Keratinocyte (primary cell): ENCODE data around the gene OSBPL5. TPM values are rescaled to one million over a fixed set of nuclear protein-coding genes. Genes with fewer than 3 reads are reported as not detected.

ENCODE experiments used
- DNase-seq: peaks from one replicate; pipeline ENCODE4 v3.0.0-alpha.2; 2011; ENCODE audit warnings: low read depth, missing footprints, low spot score
- FAIRE-seq: peaks from 2 replicates; lab custom pipeline; 2011; peaks lifted over from hg19 to GRCh38; lab: Jason Lieb, UNC
- H2AFZ ChIP-seq: 2 replicates; pipeline ENCODE4 v1.6.0; 2012; ENCODE audit warnings: low read length, control low read depth, inconsistent platforms; ENCODE audit not compliant: control insufficient read depth
- H3K27ac ChIP-seq: 2 replicates; pipeline ENCODE4 v1.5.1; 2011; ENCODE audit warnings: low read length; ENCODE audit not compliant: control insufficient read depth, insufficient read depth
- H3K27me3 ChIP-seq: 3 replicates; pipeline ENCODE4 v1.6.0; 2011; ENCODE audit warnings: low read length; ENCODE audit not compliant: control insufficient read depth, insufficient read depth; ENCODE audit errors: extremely low read depth
- H3K36me3 ChIP-seq, 2 experiments: 2 replicates in 1 of 2; 3 replicates in 1 of 2; pipeline ENCODE4 v1.5.1; 2011; ENCODE audit warnings: low read length in 2 of 2, mild to moderate bottlenecking in 1 of 2; ENCODE audit not compliant: control insufficient read depth in 2 of 2, insufficient read depth in 2 of 2; ENCODE audit errors: extremely low read depth in 1 of 2
- H3K4me1 ChIP-seq: 3 replicates; pipeline ENCODE4 v1.5.1; 2011; ENCODE audit warnings: low read length; ENCODE audit not compliant: control insufficient read depth, insufficient read depth; ENCODE audit errors: extremely low read depth
- H3K4me2 ChIP-seq: 3 replicates; pipeline ENCODE4 v1.6.0; 2011; ENCODE audit warnings: low read depth, low read length; ENCODE audit not compliant: control insufficient read depth, insufficient read depth; ENCODE audit errors: extremely low read depth
- H3K4me3 ChIP-seq, 3 experiments: fragments of 200-600 bp in 1 of 3; sonication (generic) in 1 of 3; 2 replicates in 2 of 3; 3 replicates in 1 of 3; pipeline ENCODE4 v1.5.1; 2011 to 2016; ENCODE audit warnings: low read length in 3 of 3, mild to moderate bottlenecking in 3 of 3, control low read depth in 2 of 3, inconsistent platforms in 1 of 3, low read depth in 1 of 3, mixed read lengths in 1 of 3, mixed run types in 1 of 3, moderate library complexity in 1 of 3; ENCODE audit not compliant: control insufficient read depth in 2 of 3, insufficient read depth in 2 of 3; ENCODE audit errors: extremely low read depth in 1 of 3
- H3K79me2 ChIP-seq: 2 replicates; pipeline ENCODE4 v1.6.0; 2012; ENCODE audit warnings: low read length; ENCODE audit not compliant: control insufficient read depth, insufficient read depth
- H3K9ac ChIP-seq: 3 replicates; pipeline ENCODE4 v1.6.0; 2011; ENCODE audit warnings: low read length; ENCODE audit not compliant: control insufficient read depth, insufficient read depth; ENCODE audit errors: extremely low read depth
- H3K9me1 ChIP-seq: 3 replicates; pipeline ENCODE4 v1.6.0; 2011; ENCODE audit warnings: low read length; ENCODE audit not compliant: control insufficient read depth, insufficient read depth; ENCODE audit errors: extremely low read depth
- H3K9me3 ChIP-seq: 2 replicates; pipeline ENCODE4 v1.5.1; 2012; ENCODE audit warnings: low read depth, low read length; ENCODE audit not compliant: control insufficient read depth
- H4K20me1 ChIP-seq: 3 replicates; pipeline ENCODE4 v1.6.0; 2011; ENCODE audit warnings: low read length; ENCODE audit not compliant: control insufficient read depth, insufficient read depth; ENCODE audit errors: extremely low read depth
- EZH2 ChIP-seq: IDR thresholded peaks from one replicate; pipeline ENCODE4 v1.6.1; 2012; ENCODE audit warnings: inconsistent platforms, mild to moderate bottlenecking, low read length, moderate library complexity
- dilution Hi-C: fragments of 300-500 bp; cut with MboI; formaldehyde crosslinking; loops from one replicate; pipeline ENCODE4 v1.7.0; 2020; ENCODE audit warnings: low sequenced_read_pairs; ENCODE audit not compliant: extremely low pct_ligation_motif_present
- polyA plus RNA-seq, 5 experiments: library from polyadenylated mRNA; depleted of rRNA in 3 of 5; stranded (reverse) in 3 of 5; stranded (forward) in 1 of 5; unstranded in 1 of 5; fragments of >200 nt; gene quantifications; 1 replicate in 1 of 5; 2 replicates in 3 of 5; 3 replicates in 1 of 5; pipeline versions ENCODE4 v1.2.1 to v1.2.3, GENCODE V29; 2011 to 2012; ENCODE audit warnings: missing spikeins in 2 of 5, low read depth in 1 of 5, low replicate concordance in 1 of 5
- TF ChIP-seq, protein P1 (sequence below), 3 experiments: IDR thresholded peaks in 1 of 3; conservative IDR thresholded peaks in 1 of 3; optimal IDR thresholded peaks in 1 of 3; 2 replicates in 2 of 3; 3 replicates in 1 of 3; pipeline versions ENCODE3 to v1.5.1; 2011; ENCODE audit warnings: low read length in 3 of 3, mild to moderate bottlenecking in 3 of 3, moderate library complexity in 2 of 3, control low read depth in 1 of 3, inconsistent platforms in 1 of 3; ENCODE audit not compliant: insufficient read depth in 2 of 3; ENCODE audit errors: extremely low read depth in 1 of 3

OSBPL5 gene
- polyA plus RNA-seq, 1 donor (not counting 4 experiments of a cell fraction or from before 2014, with no cell fraction given), result 3.0 TPM

DNA sequence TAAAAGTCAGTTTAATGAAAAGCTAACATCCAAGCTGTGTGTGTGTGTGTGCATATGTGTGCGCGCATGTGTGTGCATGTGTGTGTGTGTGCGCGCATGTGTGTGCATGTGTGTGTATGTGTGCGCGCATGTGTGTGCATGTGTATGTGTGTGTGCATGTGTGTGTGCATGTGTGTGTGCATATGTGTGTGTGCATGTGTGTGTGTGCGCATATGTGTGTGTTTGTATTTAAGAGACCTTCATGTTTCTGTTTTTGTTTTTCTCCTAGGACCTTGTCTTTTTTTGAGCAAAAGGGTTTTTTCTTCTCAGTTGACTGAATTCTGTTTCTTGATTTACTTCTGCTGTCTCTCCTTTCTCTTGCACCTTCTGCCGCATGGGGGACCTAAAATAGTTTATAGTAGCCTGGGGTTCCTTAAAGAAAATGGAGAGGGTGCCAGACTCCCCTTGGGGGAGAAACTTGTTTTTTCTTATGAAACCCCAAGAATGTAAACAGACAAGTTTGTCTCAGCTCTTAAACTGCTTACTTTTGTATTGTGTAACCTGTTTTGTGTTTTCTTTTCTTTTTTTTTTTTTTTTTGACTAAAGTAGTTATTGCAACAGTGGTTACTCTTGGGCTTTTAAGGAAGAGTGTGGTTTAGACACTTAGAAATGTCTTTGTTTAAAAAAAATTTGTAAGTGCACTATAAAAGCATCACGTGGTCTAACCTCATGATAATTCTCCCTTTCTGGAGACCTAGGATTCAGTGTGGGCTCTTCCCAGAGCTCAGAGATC lies 53.0 kb downstream of the OSBPL5 start:
- DNase-seq, result no peak
- no peak overlapping the region for H3K9ac ChIP-seq
- no peak overlapping the region for H3K27ac ChIP-seq
- H2AFZ ChIP-seq, result no peak overlapping the region
- dilution Hi-C loops, result no loop called here
- no peaks in the 10 kb centered on the region for H3K27me3 ChIP-seq
- no peak for FAIRE-seq
- H3K4me1 ChIP-seq, result no peaks in the 10 kb centered on the region
- H3K9me1 ChIP-seq, result no peaks in the 10 kb centered on the region
- TF ChIP-seq, protein P1, sequence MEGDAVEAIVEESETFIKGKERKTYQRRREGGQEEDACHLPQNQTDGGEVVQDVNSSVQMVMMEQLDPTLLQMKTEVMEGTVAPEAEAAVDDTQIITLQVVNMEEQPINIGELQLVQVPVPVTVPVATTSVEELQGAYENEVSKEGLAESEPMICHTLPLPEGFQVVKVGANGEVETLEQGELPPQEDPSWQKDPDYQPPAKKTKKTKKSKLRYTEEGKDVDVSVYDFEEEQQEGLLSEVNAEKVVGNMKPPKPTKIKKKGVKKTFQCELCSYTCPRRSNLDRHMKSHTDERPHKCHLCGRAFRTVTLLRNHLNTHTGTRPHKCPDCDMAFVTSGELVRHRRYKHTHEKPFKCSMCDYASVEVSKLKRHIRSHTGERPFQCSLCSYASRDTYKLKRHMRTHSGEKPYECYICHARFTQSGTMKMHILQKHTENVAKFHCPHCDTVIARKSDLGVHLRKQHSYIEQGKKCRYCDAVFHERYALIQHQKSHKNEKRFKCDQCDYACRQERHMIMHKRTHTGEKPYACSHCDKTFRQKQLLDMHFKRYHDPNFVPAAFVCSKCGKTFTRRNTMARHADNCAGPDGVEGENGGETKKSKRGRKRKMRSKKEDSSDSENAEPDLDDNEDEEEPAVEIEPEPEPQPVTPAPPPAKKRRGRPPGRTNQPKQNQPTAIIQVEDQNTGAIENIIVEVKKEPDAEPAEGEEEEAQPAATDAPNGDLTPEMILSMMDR (optimal IDR thresholded peaks at IDR 0.05 in 1 of 3, IDR thresholded peaks at IDR 0.05 in 1 of 3, conservative IDR thresholded peaks at IDR 0.05 in 1 of 3; ENCODE audit: extremely low read depth in 1 of 3, insufficient read depth in 2 of 3, low read length in 3 of 3), result no peak
- TF ChIP-seq EZH2, result no peak
- no peak overlapping the region for H3K4me2 ChIP-seq
- H3K36me3 ChIP-seq, result peaks cover 0 to 3% of the 10 kb centered on the region in 2 experiments
- no peaks in the 10 kb centered on the region for H3K79me2 ChIP-seq
- H3K4me3 ChIP-seq, result no peak overlapping the region
- H3K9me3 ChIP-seq, result no peaks in the 10 kb centered on the region
- H4K20me1 ChIP-seq, result no peaks in the 10 kb centered on the region

DNA sequence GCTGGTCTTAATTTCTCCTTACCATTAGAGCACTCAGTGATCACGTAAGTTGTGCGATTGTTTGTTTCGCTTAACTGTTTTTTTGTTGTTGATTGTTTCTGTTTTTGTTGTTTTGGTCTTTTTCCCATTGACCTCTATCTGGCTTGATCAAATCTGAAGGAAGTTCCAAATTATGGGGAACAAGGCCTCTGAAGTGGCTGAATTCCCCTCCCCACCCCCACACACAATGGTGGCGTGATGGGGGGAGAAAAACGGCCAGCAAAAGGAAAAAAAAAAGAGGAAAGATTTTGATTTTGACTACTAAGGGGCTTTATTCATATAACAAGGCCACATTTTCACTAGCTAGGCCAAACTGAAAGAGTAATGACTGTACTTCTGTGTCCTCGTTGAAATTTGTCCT lies 53.6 kb downstream of the OSBPL5 start:
- Histone ChIP-seq H3K27ac (no peak overlapping the region), H3K79me2 (no peaks in the 10 kb centered on the region), H3K9ac (no peak overlapping the region), H3K4me3 (no peak overlapping the region), H2AFZ (no peak overlapping the region), H3K36me3 (peaks cover 0 to 3% of the 10 kb centered on the region in 2 experiments), H3K4me1 (no peaks in the 10 kb centered on the region), H4K20me1 (no peaks in the 10 kb centered on the region), H3K9me3 (no peaks in the 10 kb centered on the region), H3K9me1 (no peaks in the 10 kb centered on the region), H3K27me3 (no peaks in the 10 kb centered on the region), H3K4me2 (no peak overlapping the region)
- DNase-seq, result no peak
- TF ChIP-seq, protein P1 (optimal IDR thresholded peaks at IDR 0.05 in 1 of 3, IDR thresholded peaks at IDR 0.05 in 1 of 3, conservative IDR thresholded peaks at IDR 0.05 in 1 of 3; ENCODE audit: extremely low read depth in 1 of 3, insufficient read depth in 2 of 3, low read length in 3 of 3), result no peak
- no peak for TF ChIP-seq EZH2
- FAIRE-seq, result no peak
- dilution Hi-C loops, result no loop called here
